SK-MEL-5 (cell line): Measurements from ENCODE around the gene IGSF3. TPM values are rescaled to one million over a fixed set of nuclear protein-coding genes. Genes with fewer than 3 reads are reported as not detected.

ENCODE experiments used
- DNase-seq: peaks from one replicate; pipeline ENCODE4 v3.0.0-alpha.2; 2016; ENCODE audit warnings: low read depth, low spot score
- in situ Hi-C: cut with HindIII; loops from 2 replicates; pipeline ENCODE4 v1.10.0; 2016; ENCODE audit warnings: low sequenced_read_pairs, high pct_unique_total_duplicates, low pct_unique_long_range_greater_than_20kb
- total RNA-seq: library from RNA; depleted of rRNA; stranded (reverse); fragments of >200 nt; shearing (Covaris generic); gene quantifications from 2 replicates; pipeline ENCODE4 v1.2.3, GENCODE V29; 2014

The IGSF3 gene
- total RNA-seq, 1 experiment from 2014 or later = 33.2 TPM

GRCh38 chr1:116692879-116693278 lies 25.3 kb upstream of the IGSF3 start:
- in situ Hi-C loops = no loop called here
- no peak for DNase-seq

- DNase-seq = no peak
- in situ Hi-C loops = no loop called here
These were observed 23.4 kb upstream of the IGSF3 start for GRCh38 chr1:116690849-116691406.

- in situ Hi-C loops = no loop called here
- no peak for DNase-seq
These were observed 22.9 kb upstream of the IGSF3 start for GRCh38 chr1:116690396-116690848.

- DNase-seq = no peak
- in situ Hi-C loops = no loop called here
These were observed 19.3 kb upstream of the IGSF3 start for GRCh38 chr1:116686723-116687352.

- in situ Hi-C loops = no loop called here
- DNase-seq = no peak
These were observed 18.6 kb upstream of the IGSF3 start for GRCh38 chr1:116686175-116686574.

GRCh38 chr1:116684575-116684974 lies 17.0 kb upstream of the IGSF3 start:
- DNase-seq = no peak
- in situ Hi-C loops = no loop called here

GRCh38 chr1:116682641-116683221 lies 15.2 kb upstream of the IGSF3 start:
- in situ Hi-C loops = no loop called here
- peak; percentile 58 for DNase-seq

- in situ Hi-C loops = no loop called here
- DNase-seq = no peak
These were observed 13.9 kb upstream of the IGSF3 start for GRCh38 chr1:116681343-116681899.

GRCh38 chr1:116680752-116681151 lies 13.2 kb upstream of the IGSF3 start:
- in situ Hi-C loops = no loop called here

GRCh38 chr1:116679828-116680628 lies 12.5 kb upstream of the IGSF3 start:
- DNase-seq = no peak
- in situ Hi-C loops = no loop called here

More at GRCh38 chr1:116680752-116681151, 13.2 kb upstream of the IGSF3 start:
- DNase-seq = no peak

- in situ Hi-C loops = no loop called here
- DNase-seq = peak; percentile 97
These were observed 11.7 kb upstream of the IGSF3 start for GRCh38 chr1:116679091-116679827.

GRCh38 chr1:116678732-116679090 lies 11.2 kb upstream of the IGSF3 start:
- no peak for DNase-seq
- in situ Hi-C loops = no loop called here

- in situ Hi-C loops = no loop called here
- no peak for DNase-seq
These were observed 10.0 kb upstream of the IGSF3 start for GRCh38 chr1:116677474-116678062.

GRCh38 chr1:116676291-116676690 lies 8.8 kb upstream of the IGSF3 start:
- DNase-seq = no peak
- in situ Hi-C loops = no loop called here

- in situ Hi-C loops = no loop called here
These were observed 7.2 kb upstream of the IGSF3 start for GRCh38 chr1:116674751-116675150.

GRCh38 chr1:116674011-116674531 lies 6.5 kb upstream of the IGSF3 start:
- no peak for DNase-seq
- in situ Hi-C loops = no loop called here

More at GRCh38 chr1:116674751-116675150, 7.2 kb upstream of the IGSF3 start:
- DNase-seq = no peak

GRCh38 chr1:116671912-116672311 lies 4.4 kb upstream of the IGSF3 start:
- DNase-seq = no peak
- in situ Hi-C loops = no loop called here
